ENCODE results near the gene ANXA11.

- TF ChIP-seq CREB3 (tag; conservative IDR thresholded peaks at IDR 0.05; ENCODE audit: low read depth) (no peak), ZBTB33 (CRISPR knock-in tag; IDR thresholded peaks at IDR 0.05) (no peak)
Observed at GRCh38 chr10:80186364-80187012, 18.8 kb downstream of the ANXA11 start.

Data from K562 (cell line).